ENCODE data around the gene ZNF488. TPM values are rescaled to one million over a fixed set of nuclear protein-coding genes. Genes with fewer than 3 reads are reported as not detected.

Gene ZNF488
- total RNA-seq, 2 experiments from 2014 or later, result not detected

Other genes with a start within 250 kb of the ZNF488 start
- gene GDF10, start 84.1 kb downstream of the ZNF488 start, total RNA-seq, result under 1 TPM; 0.11 TPM
- not detected for gene GDF2, start 61.8 kb downstream of the ZNF488 start, total RNA-seq
- not detected for gene RBP3, start 35.9 kb downstream of the ZNF488 start, total RNA-seq
- under 1 TPM in 1 of 2 experiments, not detected in 1; 0.19 TPM for gene ANXA8, start 99.8 kb upstream of the ZNF488 start, total RNA-seq
- gene FAM25G, start 107.4 kb upstream of the ZNF488 start, total RNA-seq, result not detected
- 1 to 10 TPM; 4.3 to 4.9 TPM for gene AGAP9, start 139.3 kb upstream of the ZNF488 start, total RNA-seq

All from activated naive CD8-positive, alpha-beta T cell treated with anti-CD3 and anti-CD28 coated beads, Interleukin-2, amount 10 ng/mL, durations not matched to agents 7 days and 5 days (primary cell).